Measurements from ENCODE around the gene C12orf76.

GRCh38 chr12:110084314-110085015 lies 36.1 kb upstream of the C12orf76 start:
- TF ChIP-seq CTCF (IDR thresholded peaks at IDR 0.05), result no peak
- TF ChIP-seq KDM1A (IDR thresholded peaks at IDR 0.05; ENCODE audit: low read depth), result no peak
- no peak for TF ChIP-seq JUN (IDR thresholded peaks at IDR 0.05)
- TF ChIP-seq POLR2A (IDR thresholded peaks at IDR 0.05; ENCODE audit: low read length), result no peak
- no peak for TF ChIP-seq EP300 (IDR thresholded peaks at IDR 0.05)
- no peak for TF ChIP-seq MAZ (IDR thresholded peaks at IDR 0.05; ENCODE audit: borderline replicate concordance, low read depth, low read length)
- no peak for TF ChIP-seq MAX (IDR thresholded peaks at IDR 0.05)
- TF ChIP-seq ZNF302 (CRISPR knock-in tag; IDR thresholded peaks at IDR 0.05), result no peak
- no peak for TF ChIP-seq RFX5 (IDR thresholded peaks at IDR 0.05)
- no peak for TF ChIP-seq JUNB (IDR thresholded peaks at IDR 0.05)
- no peak for TF ChIP-seq HDAC2 (IDR thresholded peaks at IDR 0.05)
